Measurements from ENCODE around the gene GSC2.

Gene GSC2

DNA sequence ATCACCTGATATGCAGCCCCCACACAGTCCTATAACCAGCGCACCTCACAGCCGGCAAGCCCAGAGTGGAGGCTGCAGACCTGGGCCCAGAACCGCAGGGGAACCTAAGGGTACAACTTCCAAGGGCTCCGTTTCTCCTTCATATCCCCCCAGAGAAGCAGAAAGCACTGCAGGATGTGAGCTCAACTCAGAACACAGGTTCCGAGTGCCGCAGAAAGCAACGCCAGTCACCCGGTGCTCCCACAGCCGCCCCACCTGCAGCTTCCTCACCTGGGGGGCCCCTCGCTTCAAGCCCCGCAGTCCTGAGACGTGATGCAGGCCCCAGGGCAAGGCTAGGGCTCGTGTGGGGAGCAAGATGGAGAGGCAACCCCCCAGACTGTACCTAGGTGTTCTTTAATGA is 16.5 kb downstream of the GSC2 start:
- DNase-seq (ENCODE audit: low spot score) = no peak

DNA sequence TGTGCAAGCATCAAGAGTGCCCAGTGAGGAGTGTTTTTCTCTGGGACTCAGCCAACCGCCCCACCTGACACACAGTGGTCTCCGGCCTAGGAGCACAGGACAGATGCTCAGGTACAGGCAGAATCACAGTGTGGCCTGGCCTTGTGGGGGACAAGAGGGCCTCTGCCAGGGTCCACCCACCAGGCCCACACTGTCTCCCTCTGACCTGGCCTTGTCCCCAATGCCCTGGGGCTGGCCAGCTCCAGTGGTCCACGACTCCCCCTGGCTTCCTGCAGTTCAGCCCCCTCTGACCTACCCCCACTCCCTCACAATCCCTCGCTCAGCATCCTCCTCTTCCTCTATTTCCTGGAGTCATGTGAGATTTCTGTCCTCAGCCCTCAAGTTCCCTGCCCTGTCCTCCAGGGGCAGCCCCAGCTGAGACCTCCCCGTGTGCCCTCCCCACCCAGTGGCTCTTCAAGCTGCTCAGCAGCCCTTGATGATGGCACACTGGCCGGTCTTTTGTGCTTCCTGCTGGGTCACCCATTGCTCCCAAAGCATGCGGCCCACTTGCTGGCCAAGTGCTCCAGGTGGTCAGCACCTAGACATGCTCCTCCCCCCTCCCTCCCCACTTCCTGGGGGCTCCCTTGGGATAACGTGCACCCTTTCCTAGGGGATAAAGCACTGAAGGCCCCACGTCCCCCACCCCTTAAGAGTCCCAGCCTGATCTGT is 17.2 kb downstream of the GSC2 start:
- DNase-seq (ENCODE audit: low spot score) = no peak

DNA sequence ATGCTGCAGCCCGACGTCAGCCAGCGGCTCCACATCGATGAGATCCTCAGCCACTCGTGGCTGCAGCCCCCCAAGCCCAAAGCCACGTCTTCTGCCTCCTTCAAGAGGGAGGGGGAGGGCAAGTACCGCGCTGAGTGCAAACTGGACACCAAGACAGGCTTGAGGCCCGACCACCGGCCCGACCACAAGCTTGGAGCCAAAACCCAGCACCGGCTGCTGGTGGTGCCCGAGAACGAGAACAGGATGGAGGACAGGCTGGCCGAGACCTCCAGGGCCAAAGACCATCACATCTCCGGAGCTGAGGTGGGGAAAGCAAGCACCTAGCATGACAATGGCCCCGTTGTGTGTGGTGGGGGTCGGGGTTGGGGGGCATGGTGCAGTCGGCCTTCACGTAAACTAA is 17.9 kb downstream of the GSC2 start:
- DNase-seq (ENCODE audit: low spot score) = no peak

DNA sequence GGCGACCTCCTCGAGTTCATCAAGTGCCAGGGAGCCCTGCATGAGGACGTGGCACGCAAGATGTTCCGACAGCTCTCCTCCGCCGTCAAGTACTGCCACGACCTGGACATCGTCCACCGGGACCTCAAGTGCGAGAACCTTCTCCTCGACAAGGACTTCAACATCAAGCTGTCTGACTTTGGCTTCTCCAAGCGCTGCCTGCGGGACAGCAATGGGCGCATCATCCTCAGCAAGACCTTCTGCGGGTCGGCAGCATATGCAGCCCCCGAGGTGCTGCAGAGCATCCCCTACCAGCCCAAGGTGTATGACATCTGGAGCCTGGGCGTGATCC is 18.4 kb downstream of the GSC2 start:
- no peak for DNase-seq (ENCODE audit: low spot score)

DNA sequence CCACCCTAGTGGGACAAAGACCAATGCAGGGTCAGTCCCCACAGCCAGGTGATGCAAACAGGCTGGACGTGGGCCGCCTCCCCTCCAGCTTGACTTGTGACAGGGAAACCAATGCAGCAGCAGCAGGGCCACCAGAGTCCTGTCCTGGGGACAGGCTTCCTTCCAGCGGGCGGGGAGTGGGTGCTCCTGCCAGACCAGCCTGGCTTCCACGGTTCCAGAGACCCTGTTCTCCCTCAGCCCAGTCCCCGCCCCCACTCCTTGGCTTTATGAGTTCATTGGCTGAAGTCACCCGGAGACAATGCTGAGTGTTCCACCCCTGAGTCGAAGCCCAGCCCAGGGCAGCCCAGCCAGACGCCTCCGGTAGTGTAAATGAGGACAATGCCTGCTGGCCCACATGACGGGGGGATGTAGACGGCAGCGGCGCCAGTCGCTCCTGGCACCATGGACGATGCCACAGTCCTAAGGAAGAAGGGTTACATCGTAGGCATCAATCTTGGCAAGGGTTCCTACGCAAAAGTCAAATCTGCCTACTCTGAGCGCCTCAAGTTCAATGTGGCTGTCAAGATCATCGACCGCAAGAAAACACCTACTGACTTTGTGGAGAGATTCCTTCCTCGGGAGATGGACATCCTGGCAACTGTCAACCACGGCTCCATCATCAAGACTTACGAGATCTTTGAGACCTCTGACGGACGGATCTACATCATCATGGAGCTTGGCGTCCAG is 19.0 kb downstream of the GSC2 start, which contains the start of gene TSSK2:
TSSK2 (plus strand) TSS at position 350 of the 726 bp plus-strand sequence; CDS start at position 442, 92 bp downstream.
- no peak for DNase-seq (ENCODE audit: low spot score)

DNA sequence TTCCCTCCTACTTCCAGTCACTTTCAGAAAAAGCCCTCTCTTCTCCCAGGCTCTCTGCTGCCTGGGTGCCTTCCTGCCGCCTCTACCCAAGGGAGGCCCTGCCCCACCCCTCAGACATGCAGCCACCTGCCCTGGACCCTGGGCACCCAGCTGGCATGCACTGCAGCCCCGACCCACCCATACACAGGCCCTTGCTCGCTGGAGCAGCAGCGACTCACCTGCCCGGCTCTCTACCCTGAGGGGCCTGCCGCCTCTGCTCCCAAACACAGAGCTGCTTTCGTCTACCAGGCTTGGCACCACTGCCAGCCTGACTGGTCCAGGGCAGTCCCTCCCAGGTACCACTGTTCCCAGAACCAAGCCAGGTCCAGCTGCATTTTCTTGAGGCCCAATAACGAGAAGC is 20.2 kb downstream of the GSC2 start:
- DNase-seq (ENCODE audit: low spot score) = no peak

DNA sequence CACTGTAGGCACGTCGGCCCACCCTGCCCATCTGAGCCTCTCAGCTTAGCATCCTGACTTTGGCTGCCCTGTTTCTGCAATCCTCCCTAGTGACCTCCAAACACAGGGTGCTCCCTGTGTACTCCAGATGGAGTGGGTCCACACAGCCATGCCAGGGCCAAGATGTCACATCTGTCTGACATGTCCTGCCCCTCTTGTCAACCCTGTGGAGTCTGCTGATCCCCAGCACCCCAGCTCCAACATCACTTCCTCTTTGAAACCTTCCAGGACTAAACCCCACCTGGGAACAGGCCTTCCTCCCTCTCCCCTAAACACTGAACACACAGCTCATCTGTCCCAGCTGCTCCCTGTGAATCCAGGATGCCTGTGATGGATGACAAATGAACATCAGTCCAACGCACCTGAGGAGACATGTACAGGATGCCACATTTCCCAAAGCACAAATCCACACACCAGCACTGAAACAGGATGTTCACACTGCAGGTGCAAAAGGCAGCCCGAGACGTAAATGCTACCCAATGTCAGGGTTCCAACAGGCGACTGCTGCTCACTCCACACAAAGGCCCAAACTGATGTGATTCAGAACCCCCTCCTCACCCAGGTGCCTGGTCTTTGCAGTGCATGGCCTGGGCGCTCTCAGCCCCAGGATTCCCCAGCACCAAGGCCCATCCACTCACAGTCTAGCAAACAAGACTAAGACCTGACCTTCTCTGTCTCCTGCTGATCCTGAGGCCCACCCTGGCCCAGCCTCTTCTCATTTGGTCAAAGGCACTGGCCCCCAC is 21.0 kb downstream of the GSC2 start:
- no peak for DNase-seq (ENCODE audit: low spot score)

DNA sequence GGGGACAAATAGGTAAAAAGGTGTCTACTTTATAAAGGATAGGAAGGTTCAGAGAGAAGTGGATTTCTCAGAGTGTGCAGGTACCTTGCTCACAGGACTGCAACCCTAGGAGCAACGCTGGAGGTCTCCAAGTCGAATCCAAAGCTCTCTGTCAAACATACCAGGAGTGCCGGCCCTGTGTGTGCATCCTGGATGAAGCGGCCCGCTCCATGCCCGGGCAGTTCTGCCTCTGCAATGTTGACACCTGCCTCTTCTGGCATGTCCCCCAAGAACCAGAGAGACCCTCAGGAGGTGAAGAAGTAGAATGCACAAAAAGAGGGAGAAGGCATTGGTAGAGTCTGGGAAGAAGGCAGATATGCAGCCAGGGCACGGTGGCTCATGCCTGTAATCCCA is 22.1 kb downstream of the GSC2 start:
- DNase-seq (ENCODE audit: low spot score) = no peak

DNA sequence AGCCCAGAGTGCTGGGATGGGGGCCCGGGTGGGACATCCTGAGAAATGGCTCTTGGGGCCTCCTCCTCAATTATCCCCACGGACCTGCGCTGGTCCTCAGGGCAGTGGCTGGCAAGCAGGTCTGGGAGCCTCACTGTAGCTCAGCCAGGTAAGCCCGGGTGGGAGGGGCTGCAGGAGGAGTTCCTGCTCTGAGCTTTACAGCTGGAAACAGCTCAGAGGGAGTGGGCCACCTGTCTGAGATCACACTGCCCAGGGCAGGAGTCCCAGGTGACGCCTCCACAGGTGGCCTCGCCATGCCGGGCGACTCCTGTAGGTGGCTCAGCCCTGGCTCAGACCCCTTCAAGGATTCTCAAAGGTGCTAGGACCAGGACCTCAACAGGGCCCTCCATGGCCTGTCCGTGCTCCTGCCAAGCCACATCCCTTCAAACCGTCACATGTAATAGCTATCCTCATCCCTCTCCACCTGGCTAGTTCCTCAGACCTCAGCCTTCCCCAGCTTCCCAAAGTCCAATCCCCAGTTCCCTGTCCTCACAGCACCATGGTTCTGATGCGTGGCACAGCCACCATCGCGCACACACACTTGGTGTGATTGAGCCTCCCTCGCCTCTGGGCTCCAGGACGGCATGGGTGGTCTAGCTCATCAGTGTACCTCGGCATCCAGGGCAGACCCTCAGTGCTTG is 22.6 kb downstream of the GSC2 start:
- DNase-seq (ENCODE audit: low spot score) = no peak

DNA sequence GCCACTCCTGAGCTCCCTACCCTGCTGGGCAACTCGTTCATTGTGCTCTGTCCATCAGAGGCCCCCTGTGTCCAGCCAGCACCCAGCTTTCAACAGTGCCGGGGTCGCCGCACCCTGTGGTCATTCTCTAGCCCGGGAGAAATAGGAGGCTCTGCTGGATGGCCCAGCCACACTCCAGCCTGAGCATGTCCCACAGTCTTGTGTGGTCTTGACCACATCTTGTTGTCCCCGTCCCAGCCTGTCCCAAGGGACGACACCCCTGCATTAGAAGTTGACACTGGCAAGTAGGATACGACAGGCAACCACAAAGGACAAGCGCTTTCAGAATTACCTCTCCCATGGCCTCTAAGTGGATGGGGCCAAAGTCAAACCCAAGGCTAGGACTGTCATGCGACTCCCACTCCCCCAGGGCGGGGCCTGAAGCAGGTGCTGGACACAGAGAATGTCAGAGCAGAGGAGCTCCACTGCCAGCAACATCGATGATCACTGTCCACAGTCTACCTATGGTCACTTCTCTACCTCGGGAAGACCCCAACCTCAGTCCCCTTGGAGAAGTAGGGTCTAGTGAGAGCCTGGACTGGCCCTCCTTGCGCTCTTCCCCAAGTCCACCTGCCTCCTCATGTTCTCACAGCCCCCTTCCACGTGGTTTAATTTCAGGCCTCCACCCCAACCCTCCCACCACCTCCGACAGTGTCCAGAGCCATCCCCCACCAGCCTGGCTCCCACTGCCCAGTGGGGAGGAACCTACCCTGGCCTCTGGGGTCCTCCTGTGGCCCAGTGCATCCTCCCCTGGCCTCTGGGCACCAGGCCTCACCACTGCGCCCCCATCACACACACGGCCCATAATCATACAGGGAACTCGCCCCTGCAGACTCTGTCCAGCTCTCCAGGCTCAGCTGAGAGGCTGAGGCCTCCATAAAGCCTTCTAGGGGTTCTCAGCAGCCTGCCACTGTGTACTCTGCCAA is 23.5 kb downstream of the GSC2 start:
- DNase-seq (ENCODE audit: low spot score) = no peak

DNA sequence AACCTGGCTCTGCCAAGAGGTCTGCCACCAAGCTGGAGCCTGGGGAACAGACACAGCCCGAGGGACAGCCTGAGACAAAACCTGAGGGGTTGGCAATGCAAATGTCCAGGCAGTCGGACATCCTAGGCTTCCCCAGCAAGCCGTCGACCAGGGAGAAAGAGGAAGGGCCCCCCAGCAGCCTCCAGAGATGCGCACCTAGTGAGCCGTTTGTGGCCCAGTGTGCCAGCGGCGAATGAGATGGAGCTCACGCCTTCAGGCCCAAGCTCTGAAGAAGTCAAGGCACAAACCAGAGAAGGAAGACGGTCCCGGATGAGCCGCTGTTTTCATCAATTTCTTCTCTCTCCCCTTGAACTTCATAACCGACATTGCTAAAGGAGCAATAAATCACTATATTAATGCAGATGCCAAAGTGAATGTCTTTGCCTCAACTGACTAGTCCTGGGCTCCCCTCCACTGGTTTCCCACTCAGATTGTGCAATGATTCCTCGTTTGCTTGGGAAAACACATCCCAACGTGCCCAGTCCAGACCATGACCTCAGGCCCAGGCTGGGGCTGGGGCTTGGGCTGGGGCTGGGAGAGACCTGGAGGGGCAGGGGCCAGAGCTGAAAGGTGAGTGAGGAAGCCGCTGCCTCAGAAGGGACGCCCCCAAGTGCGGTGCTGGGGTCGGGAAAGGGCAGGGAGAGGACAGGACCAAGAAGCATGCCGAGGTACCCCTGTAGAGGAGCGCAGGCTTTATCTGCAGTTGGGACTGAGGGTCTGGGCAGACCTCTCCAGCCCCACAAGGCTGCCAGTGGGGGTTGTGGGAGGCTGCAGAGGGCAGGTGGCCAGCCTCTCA is 24.4 kb downstream of the GSC2 start:
- DNase-seq (ENCODE audit: low spot score) = no peak

DNA sequence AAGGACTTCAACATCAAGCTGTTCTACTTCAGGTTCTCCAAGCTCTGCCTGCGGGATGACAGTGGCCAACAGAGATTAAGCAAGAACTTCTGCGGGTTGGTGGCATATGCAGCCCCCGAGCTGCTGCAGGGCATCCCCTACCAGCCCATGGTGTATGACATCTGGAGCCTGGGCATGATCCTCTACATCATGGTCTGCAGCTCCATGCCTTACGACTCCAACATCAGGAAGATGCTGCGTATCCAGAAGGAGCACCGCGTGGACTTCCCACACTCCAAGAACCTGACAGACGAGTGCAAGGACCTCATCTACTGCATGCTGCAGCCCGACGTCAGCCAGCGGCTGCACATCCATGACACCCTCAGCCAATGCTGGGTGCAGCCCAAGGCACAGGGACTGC is 25.1 kb downstream of the GSC2 start:
- no peak for DNase-seq (ENCODE audit: low spot score)

DNA sequence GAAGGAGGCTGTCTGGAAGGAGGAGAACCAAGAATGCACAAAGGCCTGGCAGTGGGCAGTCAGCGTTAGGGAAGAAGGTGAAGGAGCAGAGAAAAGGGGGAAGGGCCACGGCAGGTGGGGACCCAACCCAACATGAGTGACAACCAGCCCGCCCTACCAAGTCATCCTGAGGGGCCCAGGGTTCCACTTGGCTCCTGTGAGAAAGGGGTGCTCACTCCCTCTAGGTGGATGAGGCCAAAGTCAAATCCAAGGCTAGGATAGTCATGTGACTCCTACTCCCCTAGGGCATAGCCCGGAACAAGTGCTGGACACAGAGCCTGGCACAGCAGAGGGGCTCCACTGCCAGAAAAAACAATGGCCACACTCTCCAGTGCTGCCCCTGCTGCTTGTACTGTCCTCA is 25.7 kb downstream of the GSC2 start:
- no peak for DNase-seq (ENCODE audit: low spot score)

DNA sequence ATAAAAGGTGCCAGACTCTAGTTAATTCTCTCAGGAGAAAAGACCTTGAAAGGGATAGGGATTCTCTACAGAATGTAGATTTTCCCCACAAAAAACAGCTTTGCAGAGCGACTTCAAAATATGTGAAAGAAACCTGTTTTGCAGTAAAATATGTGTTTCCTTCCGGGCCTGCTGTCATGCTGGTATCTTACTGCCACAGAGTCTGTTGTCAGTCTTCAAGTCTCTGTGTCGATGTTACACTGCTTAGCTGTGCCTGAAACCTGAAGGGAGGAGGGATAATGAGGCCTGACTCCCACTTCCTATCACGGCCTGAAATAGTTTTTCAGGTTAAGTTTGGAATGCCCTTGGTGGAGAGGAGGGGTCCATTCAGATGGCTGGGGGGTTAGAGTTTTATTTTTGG is 26.2 kb downstream of the GSC2 start:
- no peak for DNase-seq (ENCODE audit: low spot score)

DNA sequence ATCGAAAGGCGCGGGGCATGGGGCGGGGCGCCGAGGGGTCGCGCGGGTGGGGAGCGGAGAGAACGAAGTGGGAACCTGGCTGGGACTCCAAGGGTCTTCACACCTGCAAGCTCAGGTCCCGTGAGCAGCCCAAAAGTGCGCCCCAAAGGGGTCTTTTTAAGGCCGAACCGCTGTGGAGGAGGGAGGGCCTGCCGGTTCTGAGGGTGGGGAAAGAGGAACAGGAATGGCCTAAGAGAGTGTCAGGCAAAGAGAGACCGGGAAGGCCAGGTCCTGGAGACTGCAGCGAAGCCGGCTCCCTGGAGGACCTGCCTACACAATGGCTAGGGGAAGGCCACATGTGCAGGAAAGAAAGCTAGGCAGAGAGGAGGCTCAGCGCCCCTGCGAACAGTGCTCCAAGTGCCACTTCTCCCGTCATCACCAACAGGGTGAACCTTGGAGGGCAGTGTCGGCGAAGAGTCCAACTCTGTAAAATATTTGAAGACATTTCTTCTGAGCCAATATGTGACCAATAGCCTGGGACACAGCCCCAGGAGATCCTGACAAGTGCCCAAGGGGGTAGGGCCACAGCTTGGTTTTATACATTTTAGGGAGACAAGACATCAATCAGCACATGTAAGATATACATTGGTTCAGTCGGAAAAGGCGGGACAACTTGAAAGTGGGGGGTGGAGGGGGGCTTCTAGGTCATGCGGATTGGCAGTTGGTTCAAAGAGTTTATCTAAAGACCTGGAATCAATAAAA is 27.2 kb downstream of the GSC2 start:
- DNase-seq (ENCODE audit: low spot score) = peak; percentile 21

DNA sequence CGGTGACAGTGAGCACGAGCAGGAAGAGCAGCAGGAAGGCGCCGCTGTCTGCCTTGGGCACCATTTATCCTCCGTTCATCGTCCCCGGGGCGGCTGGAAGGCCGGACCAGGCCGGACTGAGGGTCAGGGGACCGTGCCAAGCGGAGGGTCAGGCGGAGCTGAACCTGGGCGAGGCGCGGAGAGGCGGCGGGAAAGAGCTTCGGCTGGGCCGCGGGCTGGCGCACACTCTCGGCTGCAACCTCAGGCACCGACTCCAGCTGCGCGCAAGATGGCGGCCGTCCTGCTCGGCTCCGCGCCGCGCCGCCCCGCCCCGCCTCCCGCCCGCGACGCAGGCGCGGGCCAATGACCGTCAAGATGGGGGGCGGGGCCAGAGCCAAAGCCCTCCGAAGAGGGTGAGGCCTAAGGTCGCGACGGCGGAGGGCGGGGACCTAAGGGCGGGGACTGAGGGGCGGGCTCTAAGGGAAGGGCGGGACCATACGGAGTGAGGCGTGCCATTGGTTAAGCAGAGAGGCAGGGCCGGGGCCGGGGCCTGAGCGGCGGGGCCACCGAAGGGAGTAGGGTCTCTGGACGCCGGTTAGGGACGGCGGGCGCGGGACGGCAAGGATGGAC is 27.8 kb downstream of the GSC2 start, which contains the start of gene DGCR2:
DGCR2 (minus strand) TSS at position 270 of the 609 bp plus-strand sequence; CDS start at position 64, 206 bp downstream.
- DNase-seq (ENCODE audit: low spot score) = peak; percentile 97

DNA sequence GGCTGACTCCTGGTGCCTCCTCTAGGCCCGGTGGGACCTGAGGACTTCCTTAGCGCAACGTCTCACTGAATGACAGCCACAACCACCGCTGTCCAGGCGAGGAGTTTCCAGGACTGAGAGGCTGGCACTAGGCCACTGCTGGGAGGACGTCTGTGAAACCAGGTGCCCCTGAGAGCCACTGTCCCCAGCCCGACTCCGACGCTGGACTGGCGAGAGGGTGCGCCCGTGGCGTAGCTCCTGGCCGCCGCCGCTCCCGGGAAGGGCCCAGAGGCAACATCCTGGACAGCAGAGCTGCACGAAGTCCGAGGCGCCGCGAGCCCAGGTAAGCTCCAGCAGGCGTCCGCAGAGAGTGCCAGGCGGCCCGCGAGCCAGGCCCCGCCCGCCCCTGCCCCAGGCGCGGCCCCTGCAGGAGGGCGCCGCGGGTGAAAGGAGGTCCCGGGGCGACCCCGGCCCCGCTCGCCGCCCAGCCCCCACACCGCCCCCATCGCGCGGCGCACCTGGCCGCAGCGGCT is 28.4 kb downstream of the GSC2 start:
- peak; percentile 50 for DNase-seq (ENCODE audit: low spot score)

DNA sequence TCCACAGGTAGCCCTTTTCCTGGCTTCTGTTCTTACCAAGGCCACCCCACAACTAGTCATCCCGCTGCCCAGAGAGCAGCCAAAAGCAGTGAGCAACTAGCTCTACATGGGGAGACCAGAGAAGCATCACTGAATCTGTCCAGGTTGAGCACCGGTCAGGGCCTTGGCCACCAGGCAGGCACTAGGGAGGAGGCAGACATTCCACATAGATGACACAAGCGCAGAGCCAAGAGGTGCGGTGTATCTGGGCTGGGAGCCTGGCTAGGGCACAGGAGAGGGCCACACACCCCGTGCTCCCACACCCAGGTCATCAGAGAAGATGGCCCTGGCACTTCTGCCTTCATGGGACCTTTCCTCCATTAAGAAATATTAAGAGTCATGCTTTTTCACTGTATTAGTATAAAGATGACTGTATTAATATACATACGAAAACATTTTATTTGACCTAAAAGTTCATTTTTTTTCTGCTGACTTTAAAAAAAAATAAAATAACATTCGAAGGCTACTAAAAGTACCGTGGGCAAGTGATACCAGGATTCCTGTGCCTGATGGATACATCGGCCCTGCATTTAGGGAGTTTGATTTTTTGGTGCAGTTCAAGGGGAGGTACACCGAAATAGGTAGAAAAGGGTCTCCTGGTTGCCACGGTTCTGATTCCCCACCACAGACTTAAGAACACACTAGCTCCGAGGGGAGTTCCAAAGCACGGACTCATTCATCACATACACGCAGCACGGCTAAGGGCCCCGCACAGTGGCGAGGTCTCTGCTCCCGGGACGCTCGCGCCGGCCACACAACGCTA is 29.1 kb downstream of the GSC2 start:
- no peak for DNase-seq (ENCODE audit: low spot score)

Measured in NAMALWA (cell line).